HG03045 (cell line): ENCODE measurements around the gene PLPPR1.

Source experiments
- ATAC-seq: cut with Tn5 transposase; IDR thresholded peaks from one replicate; pipeline ENCODE4 v1.9.1; 2021; ENCODE audit warnings: mild to moderate bottlenecking, moderate library complexity; ENCODE audit not compliant: unreplicated experiment

Gene PLPPR1

GRCh38 chr9:101336091-101336490, 307.6 kb downstream of the PLPPR1 start:
- ATAC-seq = no peak

DNA sequence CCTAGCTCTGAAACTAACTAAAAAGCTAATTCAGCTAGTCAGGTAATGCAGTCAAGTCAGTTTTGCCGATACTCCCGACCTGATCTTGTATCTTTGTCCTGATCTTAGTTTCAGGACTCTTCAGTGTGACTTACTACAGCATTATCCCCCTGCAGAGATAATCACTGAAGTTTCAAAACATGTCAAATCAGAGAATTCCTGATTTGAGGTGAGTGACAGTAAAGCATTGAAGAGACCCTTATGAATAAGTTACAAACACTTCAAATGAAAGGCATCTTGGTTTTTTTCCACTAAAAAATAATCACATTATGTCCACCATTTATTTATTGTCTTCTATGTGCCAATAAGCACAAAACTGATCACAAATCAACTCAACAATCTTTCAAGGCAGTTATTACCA, 308.7 kb downstream of the PLPPR1 start:
- ATAC-seq = no peak

DNA sequence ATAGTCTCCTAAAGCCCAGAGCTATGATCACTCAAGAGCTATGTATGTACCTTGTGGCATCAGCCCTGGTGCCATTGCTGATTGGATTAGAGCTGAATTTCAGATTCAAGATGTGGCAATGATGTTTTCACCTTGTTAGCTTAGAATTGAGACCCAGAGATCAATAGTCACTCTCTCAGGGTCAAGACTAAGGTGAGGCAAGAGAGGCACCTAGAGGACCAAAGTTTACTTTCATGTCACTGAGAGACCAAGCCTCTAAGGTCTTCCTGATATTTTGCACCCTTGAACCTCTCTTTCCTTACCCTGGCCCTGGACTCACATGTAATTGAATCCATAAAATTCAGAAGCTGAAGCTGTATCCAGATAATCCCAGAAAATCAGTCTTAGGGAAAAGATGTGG, 313.4 kb downstream of the PLPPR1 start:
- no peak for ATAC-seq

- ATAC-seq = no peak
These were observed 314.1 kb downstream of the PLPPR1 start for GRCh38 chr9:101342595-101342994.

DNA sequence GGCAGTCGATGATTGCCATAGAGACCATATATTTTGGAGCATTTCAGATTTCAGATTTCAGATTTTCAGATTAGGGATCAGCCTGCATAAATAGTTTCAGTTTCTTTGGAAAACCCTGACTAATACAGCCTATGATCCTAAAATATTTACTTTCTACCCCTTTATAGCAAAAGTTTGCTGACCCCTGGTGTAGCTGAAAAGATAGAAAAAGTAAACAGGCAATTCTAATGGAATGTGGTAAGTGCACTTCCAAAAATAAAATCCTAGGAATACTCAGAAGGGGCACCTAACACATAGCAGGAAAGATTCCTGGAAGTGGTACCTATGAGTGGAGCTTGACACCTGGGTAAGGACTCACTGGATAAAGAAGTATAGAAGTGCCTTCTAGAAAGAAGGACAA, 321.8 kb downstream of the PLPPR1 start:
- ATAC-seq = no peak

- ATAC-seq = no peak
These were observed 324.5 kb downstream of the PLPPR1 start for GRCh38 chr9:101352892-101353463.

DNA sequence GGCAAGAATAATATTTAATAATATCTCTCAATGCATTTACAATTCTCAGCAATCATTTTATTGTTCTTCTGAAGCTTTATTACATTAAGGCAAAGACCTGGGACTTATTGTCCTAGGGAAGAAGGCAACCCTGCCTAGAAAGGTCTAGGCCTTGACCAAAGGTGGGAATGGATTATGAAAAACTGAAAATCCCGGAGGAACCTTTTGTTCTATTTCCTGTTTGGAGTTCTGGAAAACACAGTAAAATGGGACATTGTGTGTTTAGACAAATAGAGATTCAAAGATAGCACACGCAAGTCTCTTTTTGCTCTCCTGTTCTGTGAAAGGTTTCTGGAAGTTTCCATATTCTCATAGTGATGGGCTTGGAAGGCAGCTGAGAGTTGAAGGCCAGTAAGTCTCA, 325.2 kb downstream of the PLPPR1 start:
- ATAC-seq = no peak

DNA sequence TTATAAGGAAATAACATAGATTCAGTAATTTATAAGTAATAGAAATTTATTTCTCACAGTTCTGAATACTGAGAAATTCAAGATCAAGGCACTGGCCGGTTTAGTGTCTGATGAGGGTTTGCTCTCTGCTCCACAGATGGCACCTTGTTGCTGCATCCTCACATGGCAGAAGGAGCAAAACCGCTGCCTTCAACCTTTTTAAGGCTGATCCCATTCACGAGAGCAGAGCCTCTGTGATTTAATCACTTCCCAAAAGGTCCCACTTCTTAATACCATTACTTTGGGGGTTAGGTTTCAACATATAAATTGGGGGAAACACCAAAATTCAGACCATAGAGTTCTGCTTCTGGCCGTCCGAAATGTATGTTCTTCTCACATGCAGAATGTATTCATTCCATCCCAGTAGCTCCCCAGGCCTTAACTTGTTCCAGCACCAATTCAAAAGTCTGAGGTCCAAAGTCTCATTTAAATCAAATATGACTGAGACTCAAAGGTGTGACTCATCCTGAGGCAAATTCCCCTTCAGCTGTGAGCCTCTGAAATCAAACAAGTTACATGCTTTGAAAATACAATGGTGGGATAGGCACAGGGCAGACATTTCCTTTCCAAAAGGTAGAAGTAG, 325.7 kb downstream of the PLPPR1 start:
- no peak for ATAC-seq

- ATAC-seq = no peak
These were observed 326.5 kb downstream of the PLPPR1 start for GRCh38 chr9:101354765-101355708.

- no peak for ATAC-seq
These were observed 328.1 kb downstream of the PLPPR1 start for GRCh38 chr9:101356619-101357018.

DNA sequence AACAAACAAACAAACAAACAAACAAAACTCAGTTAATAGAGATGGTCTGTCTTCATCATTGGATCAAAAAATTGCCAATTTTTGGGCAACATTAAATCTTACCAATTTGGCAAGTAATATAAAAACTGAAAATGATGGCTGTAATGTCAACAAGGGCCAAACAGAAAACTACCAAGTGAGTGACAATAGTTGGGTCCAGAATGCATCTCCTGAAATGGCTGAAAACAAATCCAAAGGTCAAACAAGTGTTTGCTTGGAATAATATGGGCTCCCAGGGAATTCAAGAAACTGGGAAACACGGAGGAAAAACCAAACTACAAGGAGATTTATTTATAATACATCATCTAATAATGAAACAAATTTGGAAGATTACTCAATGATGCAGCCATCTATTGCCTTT, 331.2 kb downstream of the PLPPR1 start:
- no peak for ATAC-seq

- no peak for ATAC-seq
These were observed 332.1 kb downstream of the PLPPR1 start for GRCh38 chr9:101360647-101361046.

DNA sequence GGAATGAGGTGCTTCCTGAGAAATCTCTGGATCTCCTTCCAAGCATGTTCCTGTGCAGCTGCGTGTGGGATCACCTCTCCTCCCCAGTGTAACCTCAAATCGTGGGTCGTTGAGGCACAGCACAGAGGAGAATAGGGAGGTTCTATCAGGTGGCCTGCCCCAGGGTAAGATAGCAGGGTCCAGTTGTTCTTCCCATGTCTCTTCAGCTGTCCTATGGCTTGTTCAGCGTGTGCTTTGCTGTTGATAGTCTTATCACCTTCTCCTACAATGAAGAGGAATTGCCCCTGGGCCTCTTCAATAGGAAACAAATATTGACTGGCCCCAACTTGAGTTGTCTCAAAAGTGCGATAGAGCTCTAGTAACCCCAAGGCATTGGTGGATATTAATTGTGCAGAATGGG, 333.9 kb downstream of the PLPPR1 start:
- ATAC-seq = no peak

DNA sequence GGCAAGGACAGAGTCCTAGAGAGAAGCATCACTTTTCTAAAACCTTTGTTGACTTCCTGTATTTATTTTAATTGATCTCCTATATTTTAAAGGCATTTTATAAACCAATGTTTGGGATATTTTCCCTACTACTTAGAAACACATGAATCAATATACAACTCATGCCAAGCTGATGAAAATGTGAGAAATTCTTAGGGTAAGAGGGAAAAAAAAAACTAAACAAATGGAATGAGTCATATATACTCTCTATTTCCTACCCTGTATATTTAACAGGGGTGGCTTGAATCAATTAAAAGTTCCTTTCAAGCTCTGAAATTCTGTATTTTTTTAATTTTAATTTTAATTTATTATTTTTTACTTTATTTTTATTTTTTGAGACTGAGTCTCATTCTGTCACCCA, 336.7 kb downstream of the PLPPR1 start:
- ATAC-seq = no peak

- ATAC-seq = no peak
These were observed 337.7 kb downstream of the PLPPR1 start for GRCh38 chr9:101366038-101366756.

- ATAC-seq = no peak
These were observed 338.8 kb downstream of the PLPPR1 start for GRCh38 chr9:101367323-101367722.

DNA sequence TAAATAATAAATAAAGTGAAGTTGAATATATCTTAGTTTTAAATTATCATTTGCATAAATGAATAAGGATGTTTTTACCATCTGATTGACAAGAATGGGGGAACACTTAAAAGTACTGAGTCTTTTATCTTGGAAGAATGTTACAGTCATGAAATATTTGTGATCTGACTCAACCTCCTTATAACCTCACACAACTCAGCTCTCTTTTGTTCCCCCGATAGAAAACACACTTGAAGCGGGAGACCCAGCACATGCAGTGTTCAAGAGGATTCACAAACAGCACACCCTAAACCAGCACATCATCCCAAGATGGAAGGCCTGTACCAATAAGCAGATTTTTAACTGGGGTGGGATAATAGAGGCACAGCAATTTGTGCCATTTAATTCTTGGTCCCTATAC, 340.8 kb downstream of the PLPPR1 start:
- no peak for ATAC-seq

DNA sequence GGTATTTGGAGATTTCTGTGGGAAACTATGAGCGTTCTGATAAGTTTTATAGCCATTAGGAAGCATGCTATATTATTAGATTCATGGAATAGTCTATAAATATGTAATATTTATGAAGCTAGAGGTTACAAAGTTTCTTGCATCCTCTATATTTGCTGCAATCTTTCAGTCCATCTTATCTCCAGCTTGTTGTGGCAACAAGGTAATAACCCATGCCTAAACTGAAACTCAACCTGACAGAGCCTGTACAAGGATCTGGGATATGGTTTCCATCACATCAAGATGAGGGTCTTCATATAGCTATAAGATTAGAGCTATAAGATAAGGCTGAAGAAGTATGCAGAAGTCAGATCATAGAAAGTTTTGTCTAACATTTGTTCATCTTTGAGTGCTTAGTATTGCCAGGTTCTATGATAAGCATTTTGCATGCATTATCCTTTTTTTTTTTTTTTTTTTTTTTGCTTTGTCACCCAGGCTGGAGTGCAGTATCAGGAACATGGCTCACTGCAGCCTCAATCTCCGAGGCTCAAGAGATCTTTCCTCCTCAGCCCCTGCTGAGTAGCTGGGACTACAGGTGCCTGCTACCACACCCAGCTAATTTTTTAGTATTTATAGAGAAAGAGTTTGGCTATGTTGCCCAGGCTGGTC, 341.5 kb downstream of the PLPPR1 start:
- no peak for ATAC-seq

DNA sequence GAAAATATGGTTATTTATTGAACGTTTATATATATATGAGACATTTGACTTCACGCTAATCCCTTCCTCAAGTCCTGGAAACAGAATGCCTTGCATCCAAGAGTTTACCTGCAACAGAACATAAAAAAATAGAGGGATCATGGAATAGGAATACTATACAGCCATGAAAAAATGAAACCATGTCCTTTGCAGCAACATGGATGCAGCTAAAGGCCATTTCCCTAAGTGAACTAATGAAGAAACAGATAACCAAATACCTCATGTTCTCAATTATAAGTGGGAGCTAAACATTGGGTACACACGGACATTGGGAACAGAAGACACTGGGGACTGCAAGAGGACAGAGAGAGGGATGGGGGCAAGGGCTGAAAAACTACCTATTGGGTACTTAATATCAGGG, 343.3 kb downstream of the PLPPR1 start:
- no peak for ATAC-seq

DNA sequence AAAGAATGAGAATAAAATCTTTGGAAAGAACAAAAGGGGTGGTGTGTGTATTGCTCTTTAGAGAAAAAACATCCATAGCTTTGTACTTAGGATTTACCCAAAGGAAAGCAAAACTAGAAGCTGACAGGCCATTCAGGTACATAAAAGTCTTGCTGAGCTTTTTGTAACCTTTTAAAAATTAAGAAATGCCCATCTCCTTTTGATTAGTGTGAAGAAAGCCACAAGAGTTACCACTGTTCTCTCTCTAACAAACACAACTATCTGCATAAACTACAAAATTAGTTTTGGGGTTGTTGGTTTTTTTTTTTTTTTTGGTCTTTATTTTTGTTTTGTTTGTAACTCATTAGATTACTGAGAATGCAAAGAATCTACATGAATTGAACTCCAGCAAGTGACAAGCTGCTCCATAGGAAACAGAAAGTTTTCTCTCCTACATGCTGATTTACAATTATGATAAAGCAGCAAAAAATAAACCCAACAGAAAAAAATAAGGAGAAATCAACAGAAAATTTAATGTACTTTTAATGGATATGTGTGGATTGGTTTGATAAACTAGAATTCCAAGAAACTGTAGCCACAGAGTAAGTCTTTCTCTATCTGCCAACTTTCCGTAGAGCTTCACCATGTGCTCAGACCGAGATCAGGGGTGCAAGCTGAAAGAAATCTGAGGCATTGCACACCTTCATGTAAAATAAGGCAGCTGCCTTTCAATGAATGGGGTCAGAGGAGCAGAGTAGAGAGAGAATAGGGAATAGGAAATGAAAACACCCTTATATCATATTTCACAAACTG, 344.0 kb downstream of the PLPPR1 start:
- ATAC-seq = no peak
